ENCODE data around the gene RTRAF.

RTRAF gene

GRCh38 chr14:52049721-52050588 is 60.6 kb downstream of the RTRAF start:
- DNase-seq (ENCODE audit: low read depth): no peak

- DNase-seq (ENCODE audit: low read depth): no peak
These were observed 61.9 kb downstream of the RTRAF start for GRCh38 chr14:52051251-52051650.

GRCh38 chr14:52051871-52052270 is 62.5 kb downstream of the RTRAF start:
- no peak for DNase-seq (ENCODE audit: low read depth)

GRCh38 chr14:52052288-52052943 is 63.1 kb downstream of the RTRAF start:
- DNase-seq (ENCODE audit: low read depth): no peak

- DNase-seq (ENCODE audit: low read depth): no peak
These were observed 63.7 kb downstream of the RTRAF start for GRCh38 chr14:52053044-52053443.

- no peak for DNase-seq (ENCODE audit: low read depth)
These were observed 65.3 kb downstream of the RTRAF start for GRCh38 chr14:52054678-52055077.

GRCh38 chr14:52055167-52055566 is 65.8 kb downstream of the RTRAF start:
- no peak for DNase-seq (ENCODE audit: low read depth)

GRCh38 chr14:52058341-52058740 is 69.0 kb downstream of the RTRAF start:
- DNase-seq (ENCODE audit: low read depth): no peak

- no peak for DNase-seq (ENCODE audit: low read depth)
These were observed 70.3 kb downstream of the RTRAF start for GRCh38 chr14:52059649-52060048.

- DNase-seq (ENCODE audit: low read depth): no peak
These were observed 70.7 kb downstream of the RTRAF start for GRCh38 chr14:52060080-52060479.

All from stimulated activated CD4-positive, alpha-beta T cell treated with anti-CD3 and anti-CD28 coated beads, Interleukin-2, amount 100 ng/mL, for 4 hours (primary cell).